ENCODE measurements around the gene EFL1. TPM values are rescaled to one million over a fixed set of nuclear protein-coding genes. Genes with fewer than 3 reads are reported as not detected.
A peak's percentile ranks its signal among the peaks of the same experiment; 100 is the strongest.

The EFL1 gene
- total and polyA plus RNA-seq, 2 experiments from 2014 or later, result 15.4 to 46.4 TPM

DNA sequence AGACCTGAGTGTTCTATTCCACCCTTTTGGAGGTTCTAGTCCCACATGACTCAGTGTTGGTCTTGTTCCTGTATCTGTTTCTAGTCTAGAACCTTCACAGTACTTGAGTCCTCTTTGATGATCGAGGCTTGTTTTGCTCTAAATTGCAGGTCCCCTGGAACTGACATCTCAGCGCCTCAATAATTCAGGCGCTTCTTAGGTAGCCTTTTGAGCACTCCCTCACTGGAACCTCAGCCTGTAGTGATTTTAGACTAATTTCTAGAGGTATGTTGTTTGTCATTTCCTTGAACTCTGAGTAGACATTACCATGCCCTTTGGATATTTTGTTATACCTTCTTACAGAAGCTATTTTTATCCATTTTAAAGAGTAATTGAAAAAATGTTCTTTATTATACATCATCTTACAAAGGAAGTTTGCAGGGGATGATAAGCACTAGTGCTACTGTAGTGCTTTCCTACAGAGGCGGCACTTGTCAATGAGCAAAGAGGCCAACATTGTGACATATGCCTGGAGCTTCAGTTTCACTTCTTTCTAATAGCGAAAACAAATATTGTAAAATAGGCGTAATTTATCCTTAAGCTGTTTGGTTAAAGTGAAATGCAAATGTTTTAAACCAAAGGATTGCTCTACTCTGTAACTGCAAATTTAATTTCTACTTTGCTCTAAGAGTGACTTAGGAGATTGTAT, 75.7 kb downstream of the EFL1 start:
- Histone ChIP-seq H4K20me1 (replicated peaks; ENCODE audit: insufficient read depth) (0 out of 2 replicates have a peak, but pooled peaks cover 3% of the 10 kb centered on the region), H3F3A (replicated peaks; ENCODE audit: low read depth) (no peaks in the 10 kb centered on the region), H3K27ac (ENCODE audit: low read depth) (peak overlapping the region; percentile 35; the same call in 1 of the 2 replicates), H2AFZ (no peak overlapping the region), H3K9me2 (ENCODE audit: insufficient read depth) (no peaks in the 10 kb centered on the region), H3K27me3 (ENCODE audit: insufficient read depth) (no peaks in the 10 kb centered on the region), H3K4me2 (no peak overlapping the region), H3K79me2 (replicated peaks; ENCODE audit: insufficient read depth) (no peaks in the 10 kb centered on the region), H3K36me3 (ENCODE audit: insufficient read depth) (no peaks in the 10 kb centered on the region), H3K4me3 (no peak overlapping the region), H3K4me1 (ENCODE audit: insufficient read depth) (0 out of 2 replicates have a peak, but pooled peaks cover 7% of the 10 kb centered on the region)
- Mint-ChIP-seq H3K4me3 (no peak overlapping the region), H3K27ac (peak overlapping the region; percentile 36; the same call in 1 of the 2 replicates), H3K27me3 (ENCODE audit: insufficient read depth, low read depth, poor library complexity) (peaks cover 1% of the 10 kb centered on the region), H3K9me3 (no peaks in the 10 kb centered on the region), H3K36me3 (ENCODE audit: low read depth) (no peaks in the 10 kb centered on the region), H3K4me1 (peaks cover 16% of the 10 kb centered on the region; the same call in 2 of the 3 replicates)
- ATAC-seq, result no peak
- DNase-seq (ENCODE audit: low spot score), result no peak
- TF ChIP-seq ZNF331 (CRISPR knock-in tag; IDR thresholded peaks at IDR 0.05; ENCODE audit: low read depth), result no peak
- no peak for TF ChIP-seq EZH2 (IDR thresholded peaks at IDR 0.05; ENCODE audit: low read depth, unreplicated experiment)
- no peak for TF ChIP-seq CTCF (conservative IDR thresholded peaks at IDR 0.05; ENCODE audit: low read depth in 2 of 2)
- no peak for TF ChIP-seq CREB1 (CRISPR knock-in tag; IDR thresholded peaks at IDR 0.05; ENCODE audit: low read depth)
- no peak for TF ChIP-seq ETS1 (IDR thresholded peaks at IDR 0.05)
- no peak for TF ChIP-seq ZNF462 (CRISPR knock-in tag; IDR thresholded peaks at IDR 0.05)
- no peak for TF ChIP-seq REST (IDR thresholded peaks at IDR 0.05; ENCODE audit: unreplicated experiment)

Data from GM23338 (cell line).